Astrocyte (in vitro differentiated cells and primary cell): ENCODE measurements around the gene CEACAM16. TPM values are rescaled to one million over a fixed set of nuclear protein-coding genes. Genes with fewer than 3 reads are reported as not detected.

Experiments
- DNase-seq: peaks from one replicate; pipeline ENCODE4 v3.0.0-alpha.2; 2010; ENCODE audit warnings: low read depth
- FAIRE-seq: peaks from 2 replicates; lab custom pipeline; 2011; peaks lifted over from hg19 to GRCh38; lab: Jason Lieb, UNC
- H2AFZ ChIP-seq: 2 replicates; pipeline ENCODE4 v1.6.0; 2012; ENCODE audit warnings: low read depth, low read length, inconsistent platforms
- H3K27ac ChIP-seq: 2 replicates; pipeline ENCODE4 v1.5.1; 2011; ENCODE audit warnings: low read depth, low read length, inconsistent platforms
- H3K27me3 ChIP-seq: 2 replicates; pipeline ENCODE4 v1.6.0; 2011; ENCODE audit warnings: low read length, inconsistent platforms; ENCODE audit not compliant: insufficient read depth
- H3K36me3 ChIP-seq: 2 replicates; pipeline ENCODE4 v1.5.1; 2011; ENCODE audit warnings: low read length, inconsistent platforms; ENCODE audit not compliant: insufficient read depth
- H3K4me1 ChIP-seq: 2 replicates; pipeline ENCODE4 v1.5.1; 2011; ENCODE audit warnings: low read length, inconsistent platforms; ENCODE audit not compliant: insufficient read depth
- H3K4me2 ChIP-seq: 2 replicates; pipeline ENCODE4 v1.6.0; 2012; ENCODE audit warnings: low read length, inconsistent platforms
- H3K4me3 ChIP-seq: 2 replicates; pipeline ENCODE4 v1.5.1; 2011; ENCODE audit warnings: low read depth, mild to moderate bottlenecking, low read length, inconsistent platforms; ENCODE audit not compliant: insufficient read depth
- H3K79me2 ChIP-seq: 2 replicates; pipeline ENCODE4 v1.6.0; 2012; ENCODE audit warnings: mild to moderate bottlenecking, low read length, inconsistent platforms; ENCODE audit not compliant: insufficient read depth
- H3K9ac ChIP-seq: 2 replicates; pipeline ENCODE4 v1.6.0; 2012; ENCODE audit warnings: mild to moderate bottlenecking, low read length, inconsistent platforms
- H3K9me3 ChIP-seq: 2 replicates; pipeline ENCODE4 v1.5.1; 2012; ENCODE audit warnings: low read depth, mild to moderate bottlenecking, low read length, inconsistent platforms; ENCODE audit not compliant: insufficient read depth
- H4K20me1 ChIP-seq: 2 replicates; pipeline ENCODE4 v1.6.0; 2012; ENCODE audit warnings: low read length, inconsistent platforms; ENCODE audit not compliant: insufficient read depth
- H3K27ac Mint-ChIP-seq: one replicate; pipeline ENCODE4 v1.8.0; 2021; ENCODE audit warnings: mild to moderate bottlenecking, mixed read lengths; ENCODE audit not compliant: unreplicated experiment
- H3K27me3 Mint-ChIP-seq: one replicate; pipeline ENCODE4 v1.8.0; 2021; ENCODE audit warnings: low read depth, mixed read lengths; ENCODE audit not compliant: unreplicated experiment
- H3K36me3 Mint-ChIP-seq: one replicate; pipeline ENCODE4 v1.8.0; 2021; ENCODE audit warnings: low read depth, mixed read lengths; ENCODE audit not compliant: unreplicated experiment
- H3K4me1 Mint-ChIP-seq: one replicate; pipeline ENCODE4 v1.8.0; 2021; ENCODE audit warnings: low read depth, mixed read lengths; ENCODE audit not compliant: unreplicated experiment
- H3K4me3 Mint-ChIP-seq: one replicate; pipeline ENCODE4 v1.8.0; 2021; ENCODE audit warnings: mild to moderate bottlenecking, moderate library complexity, mixed read lengths; ENCODE audit not compliant: unreplicated experiment
- H3K9me3 Mint-ChIP-seq: one replicate; pipeline ENCODE4 v1.8.0; 2021; ENCODE audit warnings: mild to moderate bottlenecking, mixed read lengths; ENCODE audit not compliant: unreplicated experiment
- CTCF ChIP-seq: IDR thresholded peaks from 2 replicates; pipeline ENCODE4 v1.5.1; 2011; ENCODE audit warnings: low read depth, mild to moderate bottlenecking, inconsistent platforms, low read length, moderate library complexity; ENCODE audit not compliant: insufficient read depth
- EZH2 ChIP-seq: IDR thresholded peaks from 2 replicates; pipeline ENCODE4 v1.6.1; 2012; ENCODE audit warnings: mild to moderate bottlenecking, low read length, inconsistent platforms; ENCODE audit not compliant: insufficient read depth
- total RNA-seq: library from RNA; stranded (reverse); gene quantifications from 2 replicates; pipeline ENCODE4 v1.2.1, GENCODE V29; 2021

CEACAM16 gene
- total RNA-seq, 1 donor from 2014 or later = 0.14 TPM

DNA sequence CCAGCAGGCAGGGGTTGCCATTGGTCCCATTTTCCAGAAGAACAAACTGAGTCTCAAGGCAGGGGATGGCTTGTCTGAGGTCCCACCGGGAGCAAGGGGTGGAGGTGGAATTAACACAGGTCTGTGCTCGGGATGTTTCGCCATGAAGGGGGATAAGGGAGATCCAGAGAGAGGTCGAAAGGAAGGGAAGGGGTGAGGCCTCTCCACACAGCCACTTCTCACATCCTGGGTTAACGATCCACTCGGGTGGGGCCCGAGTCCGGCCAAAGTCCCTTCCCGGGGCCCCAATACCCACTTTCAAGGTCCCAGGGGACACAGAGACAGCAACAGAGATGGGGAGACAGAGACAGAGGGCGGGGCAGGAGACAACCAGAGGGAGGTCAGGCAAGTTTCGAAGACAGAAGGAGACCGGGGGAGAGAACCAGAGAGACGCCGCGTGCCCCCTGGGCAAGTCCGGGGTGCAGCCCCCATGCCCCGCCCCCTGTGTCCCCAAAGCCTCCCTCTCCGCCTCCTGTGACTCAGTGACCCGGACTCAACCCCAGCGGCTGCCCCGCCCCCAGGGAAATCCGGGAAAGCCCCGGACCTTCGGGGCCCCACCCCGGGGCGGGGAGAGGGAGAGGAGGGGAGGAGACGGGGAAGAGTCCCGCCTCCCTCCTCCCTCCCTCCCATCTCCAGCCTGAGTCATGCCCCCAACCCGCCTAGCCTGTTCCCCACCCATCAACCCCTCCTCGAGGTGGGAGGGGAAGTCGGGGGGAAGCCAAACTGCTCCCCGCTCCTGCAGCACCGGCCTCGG lies 48.2 kb downstream of the CEACAM16 start:
- peak; percentile 43 for FAIRE-seq
- H3K27ac Mint-ChIP-seq = peak overlapping the region; percentile 47
- H3K9ac ChIP-seq = peak overlapping the region; percentile 90

DNA sequence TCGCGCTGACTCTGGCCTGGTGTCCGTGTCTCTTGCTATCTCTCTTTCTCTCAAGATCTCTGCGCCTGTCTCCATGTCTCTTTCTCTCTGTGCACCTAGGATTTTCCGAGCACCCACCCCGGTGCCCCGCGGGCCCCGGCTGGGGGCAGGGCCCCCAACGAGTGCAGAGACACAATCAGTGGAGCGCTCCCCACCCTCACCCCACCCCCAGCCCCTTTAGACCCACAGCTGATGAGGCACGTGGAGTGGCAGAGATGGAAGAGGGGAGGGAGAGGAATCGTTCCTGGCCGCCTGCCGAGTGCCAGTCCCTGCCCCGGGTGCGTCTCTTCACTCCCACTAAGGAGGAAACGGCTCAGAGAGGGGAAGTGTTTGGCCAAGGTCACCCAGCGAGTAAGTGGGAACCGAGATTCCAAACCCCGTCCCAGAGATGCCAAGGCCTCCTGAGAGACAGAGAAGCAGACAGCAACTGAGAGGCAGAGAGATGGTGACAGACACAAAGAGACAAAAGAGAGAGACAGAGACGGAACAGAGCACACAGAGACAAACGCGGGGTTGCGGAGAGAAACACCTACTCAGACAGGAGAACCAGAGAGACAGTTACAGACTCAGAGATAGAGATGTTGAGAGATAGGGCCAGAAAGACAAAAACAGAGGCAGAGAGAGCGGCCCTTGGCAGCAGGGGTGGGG lies 48.9 kb downstream of the CEACAM16 start:
- Histone ChIP-seq H3K4me1 (peaks cover 33% of the 10 kb centered on the region), H3K36me3 (no peaks in the 10 kb centered on the region), H3K9me3 (no peaks in the 10 kb centered on the region), H3K79me2 (peaks cover 29% of the 10 kb centered on the region), H3K27ac (peak overlapping the region; percentile 86), H3K9ac (peak overlapping the region; percentile 90), H3K4me3 (peak overlapping the region; percentile 58), H3K27me3 (no peaks in the 10 kb centered on the region), H4K20me1 (peaks cover 34% of the 10 kb centered on the region), H3K4me2 (peak overlapping the region; percentile 99), H2AFZ (peak overlapping the region; percentile 80)
- FAIRE-seq (peak; percentile 39), DNase-seq (peak; percentile 51)
- peaks cover 11% of the 10 kb centered on the region for H3K36me3 Mint-ChIP-seq
- peak overlapping the region; percentile 54 for H3K27ac Mint-ChIP-seq
- peaks cover 12% of the 10 kb centered on the region for H3K27me3 Mint-ChIP-seq
- TF ChIP-seq EZH2 (no peak), CTCF (no peak)
- peak overlapping the region; percentile 89 for H3K4me3 Mint-ChIP-seq
- no peaks in the 10 kb centered on the region for H3K9me3 Mint-ChIP-seq
- peaks cover 21% of the 10 kb centered on the region for H3K4me1 Mint-ChIP-seq

More for the DNA sequence above, 48.2 kb downstream of the CEACAM16 start:
- Histone ChIP-seq H3K27ac (peak overlapping the region; percentile 86), H3K4me2 (peak overlapping the region; percentile 99), H3K4me3 (peak overlapping the region; percentile 58), H3K79me2 (peaks cover 26% of the 10 kb centered on the region), H2AFZ (peak overlapping the region; percentile 50), H3K27me3 (no peaks in the 10 kb centered on the region), H3K36me3 (no peaks in the 10 kb centered on the region), H3K4me1 (peaks cover 33% of the 10 kb centered on the region), H3K9me3 (no peaks in the 10 kb centered on the region), H4K20me1 (peaks cover 26% of the 10 kb centered on the region)
- DNase-seq = peak; percentile 90
- peak overlapping the region; percentile 86 for H3K4me3 Mint-ChIP-seq
- H3K4me1 Mint-ChIP-seq = peaks cover 22% of the 10 kb centered on the region
- no peaks in the 10 kb centered on the region for H3K9me3 Mint-ChIP-seq
- peaks cover 12% of the 10 kb centered on the region for H3K27me3 Mint-ChIP-seq
- TF ChIP-seq EZH2 = no peak
- H3K36me3 Mint-ChIP-seq = peaks cover 11% of the 10 kb centered on the region

- Histone ChIP-seq H3K27ac (peak within 1 kb of the TSS; percentile 86), H3K9me3 (no peaks in the 10 kb centered on the region), H3K79me2 (peaks cover 29% of the 10 kb centered on the region), H3K9ac (peak within 1 kb of the TSS; percentile 90), H2AFZ (peak within 1 kb of the TSS; percentile 80), H3K4me3 (peak within 1 kb of the TSS; percentile 67), H3K4me2 (peak within 1 kb of the TSS; percentile 99), H3K27me3 (no peaks in the 10 kb centered on the region), H4K20me1 (peaks cover 36% of the 10 kb centered on the region), H3K36me3 (no peaks in the 10 kb centered on the region), H3K4me1 (peaks cover 34% of the 10 kb centered on the region)
- FAIRE-seq = no peak
- DNase-seq = no peak
- Mint-ChIP-seq H3K27me3 (peaks cover 12% of the 10 kb centered on the region), H3K4me3 (peak within 1 kb of the TSS; percentile 89), H3K27ac (peak within 1 kb of the TSS; percentile 77), H3K9me3 (no peaks in the 10 kb centered on the region), H3K36me3 (peaks cover 11% of the 10 kb centered on the region), H3K4me1 (peaks cover 18% of the 10 kb centered on the region)
- TF ChIP-seq CTCF (no peak), EZH2 (no peak)
These were observed 49.7 kb downstream of the CEACAM16 start, which contains the start of gene BCL3 for GRCh38 chr19:44748426-44749254. Gene BCL3 (plus strand): TSS chr19:44748708. CDS start chr19:44748791, 83 bp downstream.
